Hepatocyte (in vitro differentiated cells): ENCODE data around the gene MFN1. TPM values are rescaled to one million over a fixed set of nuclear protein-coding genes. Genes with fewer than 3 reads are reported as not detected.

Experiments
- DNase-seq: peaks from one replicate; pipeline ENCODE4 v3.0.0-alpha.2; 2016; ENCODE audit warnings: low spot score
- H2AFZ ChIP-seq: fragments of 200-600 bp; sonication (generic); 2 replicates; pipeline ENCODE4 v1.6.0; 2016; ENCODE audit warnings: antibody characterized with exemption, mild to moderate bottlenecking
- H3K27ac ChIP-seq: fragments of 200-600 bp; sonication (generic); 2 replicates; pipeline ENCODE4 v1.5.1; 2016; ENCODE audit warnings: mild to moderate bottlenecking
- H3K27me3 ChIP-seq: fragments of 200-600 bp; sonication (generic); 2 replicates; pipeline ENCODE4 v1.6.1; 2016
- H3K36me3 ChIP-seq: fragments of 200-600 bp; sonication (generic); replicated peaks from 2 replicates; pipeline ENCODE4 v1.5.1; 2016; ENCODE audit warnings: low read depth; ENCODE audit not compliant: insufficient read depth
- H3K4me1 ChIP-seq: fragments of 200-600 bp; sonication (generic); 2 replicates; pipeline ENCODE4 v1.5.1; 2016; ENCODE audit warnings: mild to moderate bottlenecking, moderate library complexity; ENCODE audit not compliant: insufficient read depth
- H3K4me2 ChIP-seq: fragments of 200-600 bp; sonication (generic); 2 replicates; pipeline ENCODE4 v1.6.0; 2016
- H3K4me3 ChIP-seq: fragments of 200-600 bp; sonication (generic); 2 replicates; pipeline ENCODE4 v1.5.1; 2016; ENCODE audit warnings: mild to moderate bottlenecking
- H3K79me2 ChIP-seq: fragments of 200-600 bp; sonication (generic); 2 replicates; pipeline ENCODE4 v1.6.0; 2017; ENCODE audit warnings: mild to moderate bottlenecking
- H3K9me2 ChIP-seq: fragments of 200-600 bp; sonication (generic); replicated peaks from 2 replicates; pipeline ENCODE4 v1.6.0; 2017; ENCODE audit warnings: mild to moderate bottlenecking; ENCODE audit not compliant: insufficient read depth
- H3K9me3 ChIP-seq: fragments of 200-600 bp; sonication (generic); 2 replicates; pipeline ENCODE4 v1.5.1; 2016; ENCODE audit warnings: low read depth, mild to moderate bottlenecking
- H4K20me1 ChIP-seq: fragments of 200-600 bp; sonication (generic); 2 replicates; pipeline ENCODE4 v1.6.0; 2016; ENCODE audit warnings: mild to moderate bottlenecking; ENCODE audit not compliant: insufficient read depth, poor library complexity, severe bottlenecking
- EZH2 ChIP-seq: fragments of 200-600 bp; sonication (generic); IDR thresholded peaks from 2 replicates; pipeline ENCODE4 v1.6.1; 2016; ENCODE audit warnings: antibody characterized with exemption, mild to moderate bottlenecking, borderline replicate concordance
- EZH2phosphoT487 ChIP-seq: fragments of 200-600 bp; sonication (generic); IDR thresholded peaks from one replicate; pipeline ENCODE4 v1.6.1; 2018; ENCODE audit warnings: antibody characterized with exemption, mild to moderate bottlenecking, low read depth, moderate library complexity; ENCODE audit not compliant: unreplicated experiment, severe bottlenecking
- WGBS: methylation state at CpG from one replicate; pipeline ENCODE4 v1.1.6; 2016; ENCODE audit warnings: low lambda C conversion rate; ENCODE audit errors: missing lambda C conversion rate; 5-methylcytosine and 5-hydroxymethylcytosine counted together
- polyA plus RNA-seq: library from polyadenylated mRNA; unstranded; fragments of >200 nt; fragmentation: Nextera tagmentation; extraction: Ambion mirVana; gene quantifications from 2 replicates; pipeline ENCODE4 v1.2.1, GENCODE V29; 2016
- total RNA-seq: library from RNA; depleted of rRNA; stranded (reverse); fragments of >200 nt; gene quantifications from 2 replicates; pipeline ENCODE4 v1.2.3, GENCODE V29; 2014
- TF ChIP-seq, protein P1 (sequence below): fragments of 200-600 bp; sonication (generic); IDR thresholded peaks from 2 replicates; pipeline ENCODE4 v1.5.1; 2016; ENCODE audit warnings: antibody characterized with exemption, mild to moderate bottlenecking; ENCODE audit not compliant: poor library complexity

MFN1 gene
- total and polyA plus RNA-seq, 2 experiments from 2014 or later: 15.9 to 29.6 TPM

DNA sequence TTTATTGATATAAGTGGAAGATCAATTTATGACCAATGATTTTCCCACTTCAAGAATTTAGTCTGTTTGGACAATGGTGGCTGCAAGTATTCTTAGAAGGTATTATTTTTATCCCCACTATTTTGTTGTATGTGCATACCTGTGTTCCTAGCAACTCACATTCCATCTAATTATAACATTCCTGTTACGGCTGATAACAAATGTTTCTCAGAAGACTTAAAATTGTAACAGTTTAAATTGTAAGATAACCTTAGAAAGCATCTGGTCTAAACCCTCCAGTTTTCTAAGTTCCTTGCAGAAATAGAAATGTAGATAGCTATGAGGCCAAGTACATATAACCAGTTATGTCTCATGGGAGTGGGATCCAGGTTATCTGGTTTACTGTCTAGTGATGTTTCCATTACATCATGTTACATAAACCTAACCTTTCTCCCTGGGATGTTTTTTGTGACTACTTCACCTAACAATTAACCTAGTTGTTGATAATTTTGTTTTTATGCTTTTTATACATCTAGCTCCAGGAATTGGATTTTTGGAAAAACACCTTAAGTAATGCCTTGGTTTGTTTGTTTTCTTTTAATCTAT, 11.1 kb upstream of the MFN1 start:
- WGBS: 88% methylated on average over 1 of the region's 1 CpG
- Histone ChIP-seq H3K4me2 (no peak overlapping the region), H2AFZ (no peak overlapping the region), H3K27me3 (no peaks in the 10 kb centered on the region), H3K9me3 (no peaks in the 10 kb centered on the region), H3K4me1 (no peaks in the 10 kb centered on the region), H3K36me3 (peaks cover 4% of the 10 kb centered on the region), H3K9me2 (no peaks in the 10 kb centered on the region), H3K79me2 (peaks cover 9% of the 10 kb centered on the region), H3K27ac (no peak overlapping the region), H4K20me1 (no peaks in the 10 kb centered on the region), H3K4me3 (no peak overlapping the region)
- no peak for DNase-seq
- TF ChIP-seq EZH2phosphoT487: no peak
- TF ChIP-seq EZH2: no peak
- TF ChIP-seq, protein P1, sequence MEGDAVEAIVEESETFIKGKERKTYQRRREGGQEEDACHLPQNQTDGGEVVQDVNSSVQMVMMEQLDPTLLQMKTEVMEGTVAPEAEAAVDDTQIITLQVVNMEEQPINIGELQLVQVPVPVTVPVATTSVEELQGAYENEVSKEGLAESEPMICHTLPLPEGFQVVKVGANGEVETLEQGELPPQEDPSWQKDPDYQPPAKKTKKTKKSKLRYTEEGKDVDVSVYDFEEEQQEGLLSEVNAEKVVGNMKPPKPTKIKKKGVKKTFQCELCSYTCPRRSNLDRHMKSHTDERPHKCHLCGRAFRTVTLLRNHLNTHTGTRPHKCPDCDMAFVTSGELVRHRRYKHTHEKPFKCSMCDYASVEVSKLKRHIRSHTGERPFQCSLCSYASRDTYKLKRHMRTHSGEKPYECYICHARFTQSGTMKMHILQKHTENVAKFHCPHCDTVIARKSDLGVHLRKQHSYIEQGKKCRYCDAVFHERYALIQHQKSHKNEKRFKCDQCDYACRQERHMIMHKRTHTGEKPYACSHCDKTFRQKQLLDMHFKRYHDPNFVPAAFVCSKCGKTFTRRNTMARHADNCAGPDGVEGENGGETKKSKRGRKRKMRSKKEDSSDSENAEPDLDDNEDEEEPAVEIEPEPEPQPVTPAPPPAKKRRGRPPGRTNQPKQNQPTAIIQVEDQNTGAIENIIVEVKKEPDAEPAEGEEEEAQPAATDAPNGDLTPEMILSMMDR: no peak

DNA sequence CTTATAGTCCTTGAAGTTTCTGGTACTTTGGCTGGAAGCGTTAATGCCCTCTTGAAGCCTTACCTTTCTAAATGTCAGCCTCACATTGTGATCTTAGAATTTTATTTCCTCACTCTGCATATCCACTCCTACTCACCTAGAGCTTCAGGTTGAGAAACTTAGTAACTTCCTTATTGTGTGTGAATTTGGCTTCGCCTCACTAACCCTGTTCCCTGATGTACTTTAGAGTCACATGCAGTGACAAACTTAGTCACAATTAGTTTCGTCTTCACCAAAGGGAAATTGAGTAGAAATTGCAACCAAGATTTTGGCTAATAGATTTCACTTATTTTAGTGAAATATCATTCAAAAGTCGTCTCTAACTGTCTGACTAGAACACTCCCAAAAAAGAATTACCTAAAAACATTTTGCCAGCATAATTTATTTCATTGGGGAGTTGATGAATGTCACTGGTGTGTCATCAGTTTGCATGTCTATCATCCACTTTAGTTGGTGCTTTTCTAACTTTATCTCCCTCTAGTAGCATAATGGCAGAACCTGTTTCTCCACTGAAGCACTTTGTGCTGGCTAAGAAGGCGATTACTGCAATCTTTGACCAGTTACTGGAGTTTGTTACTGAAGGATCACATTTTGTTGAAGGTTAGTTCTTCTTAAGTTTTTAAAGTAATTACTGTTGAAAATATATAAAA, 960 bp downstream of the MFN1 start:
- peak; percentile 18 for DNase-seq
- Histone ChIP-seq H3K27me3 (no peaks in the 10 kb centered on the region), H3K4me2 (peak overlapping the region; percentile 84), H3K27ac (peak overlapping the region; percentile 77), H3K36me3 (no peaks in the 10 kb centered on the region), H3K9me3 (no peaks in the 10 kb centered on the region), H3K4me3 (peak overlapping the region; percentile 59), H3K79me2 (peaks cover 27% of the 10 kb centered on the region), H3K9me2 (no peaks in the 10 kb centered on the region), H4K20me1 (no peaks in the 10 kb centered on the region), H3K4me1 (peaks cover 10% of the 10 kb centered on the region), H2AFZ (peak overlapping the region; percentile 77)
- 42% methylated on average over 5 of the region's 5 CpGs for WGBS
- no peak for TF ChIP-seq EZH2
- TF ChIP-seq, protein P1: no peak
- TF ChIP-seq EZH2phosphoT487: no peak

DNA sequence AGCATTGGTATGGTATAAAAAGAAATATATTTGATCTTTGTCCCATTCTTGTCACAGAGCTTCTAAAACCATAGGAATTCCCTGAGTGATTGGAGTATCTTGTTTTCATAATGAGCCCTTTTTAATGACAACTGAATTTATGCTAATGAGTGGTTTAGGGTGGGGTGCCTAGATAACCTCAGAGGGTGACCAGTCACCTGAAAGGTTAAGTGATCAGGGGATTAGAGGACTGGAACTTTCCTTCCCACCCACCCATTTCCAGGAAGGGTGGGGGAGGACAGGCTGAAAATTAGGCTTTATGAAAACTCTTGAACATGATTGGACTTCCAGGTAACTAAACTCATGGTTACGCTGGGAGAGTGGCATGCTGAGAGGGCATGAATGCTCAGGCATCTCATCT, 8.5 kb downstream of the MFN1 start:
- Histone ChIP-seq H3K4me1 (no peaks in the 10 kb centered on the region), H3K4me3 (no peak overlapping the region)

More for the DNA sequence above, 8.5 kb downstream of the MFN1 start:
- no peak overlapping the region for H3K4me2 ChIP-seq
- H3K9me3 ChIP-seq: no peaks in the 10 kb centered on the region
- no peak for DNase-seq
- no peaks in the 10 kb centered on the region for H3K27me3 ChIP-seq
- TF ChIP-seq EZH2phosphoT487 (no peak), EZH2 (no peak)
- TF ChIP-seq, protein P1: no peak
- peaks cover 5% of the 10 kb centered on the region for H3K36me3 ChIP-seq
- H3K79me2 ChIP-seq: peaks cover 12% of the 10 kb centered on the region
- 100% methylated on average over 1 of the region's 1 CpG for WGBS
- no peak overlapping the region for H2AFZ ChIP-seq
- no peak overlapping the region for H3K27ac ChIP-seq
- H4K20me1 ChIP-seq: no peaks in the 10 kb centered on the region
- H3K9me2 ChIP-seq: no peaks in the 10 kb centered on the region
